GM18505 (cell line): Measurements from ENCODE around the gene PROX1.

ENCODE experiments used
- ATAC-seq: cut with Tn5 transposase; IDR thresholded peaks from one replicate; pipeline ENCODE4 v1.9.1; 2021; ENCODE audit not compliant: unreplicated experiment
- POLR2A ChIP-seq: IDR thresholded peaks from 4 replicates; pipeline ENCODE4 v1.6.1; 2011; ENCODE audit warnings: borderline replicate concordance; ENCODE audit not compliant: insufficient read depth, insufficient read length; ENCODE audit errors: extremely low read depth

Gene PROX1

DNA sequence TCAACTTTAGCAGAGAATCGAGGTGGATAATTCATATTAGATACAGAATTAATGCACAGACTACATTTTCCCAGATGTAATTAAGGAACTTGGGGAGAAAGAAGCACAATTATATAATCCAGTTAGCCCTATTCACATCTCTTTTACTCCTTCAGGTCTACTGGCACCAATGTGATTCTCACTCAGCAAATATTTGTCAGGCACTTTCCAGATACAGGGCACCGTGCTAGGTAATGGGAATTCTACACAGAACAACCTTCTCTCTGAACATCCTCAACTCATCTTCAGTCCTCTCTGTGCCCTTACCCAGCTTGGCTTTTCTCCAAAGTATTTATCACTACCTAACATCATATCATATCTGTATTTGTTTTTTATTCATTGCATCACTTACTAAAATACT is 15.6 kb upstream of the PROX1 start:
- no peak for ATAC-seq
- no peak for TF ChIP-seq POLR2A

DNA sequence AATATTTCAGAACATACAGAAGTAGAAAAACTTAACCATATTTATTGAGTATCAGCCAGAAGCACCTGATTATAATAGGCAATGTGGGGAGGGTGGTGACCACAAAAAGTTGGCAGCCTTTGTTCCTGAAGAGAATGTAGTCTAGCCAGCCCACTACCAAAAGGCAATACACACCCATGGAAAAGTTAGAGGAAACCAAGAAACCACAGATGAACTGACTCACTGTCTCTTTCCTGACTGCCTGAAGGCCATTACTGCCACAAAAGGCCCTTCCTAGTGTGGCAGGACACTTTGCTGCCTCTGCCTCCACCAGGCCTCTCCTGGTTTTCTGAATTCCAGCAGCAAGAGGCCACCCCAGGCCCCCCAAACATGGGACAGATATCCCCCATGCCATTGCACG is 14.6 kb upstream of the PROX1 start:
- TF ChIP-seq POLR2A = no peak
- ATAC-seq = no peak

- TF ChIP-seq POLR2A = no peak
- ATAC-seq = no peak
These were observed 10.9 kb upstream of the PROX1 start for GRCh38 chr1:213976665-213977485.

DNA sequence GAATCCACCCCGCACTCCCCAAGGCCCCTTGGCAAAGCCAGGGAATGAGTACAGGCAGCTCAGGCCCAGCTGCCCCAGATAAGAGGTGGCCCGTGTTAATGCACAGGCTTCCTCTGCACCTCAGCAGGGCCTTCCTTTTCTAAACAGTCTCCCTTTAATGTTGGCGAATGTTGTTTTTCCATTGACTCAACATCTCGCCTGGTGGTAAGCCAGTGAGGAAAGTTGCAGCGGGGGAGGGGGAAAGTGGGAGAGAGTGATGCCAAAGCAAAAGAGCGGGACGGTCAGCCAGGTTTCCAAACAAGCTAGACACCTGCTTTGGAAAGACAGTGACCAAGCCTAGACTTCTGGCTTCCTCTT is 10.3 kb upstream of the PROX1 start:
- no peak for ATAC-seq
- no peak for TF ChIP-seq POLR2A

GRCh38 chr1:213977909-213978308 is 9.9 kb upstream of the PROX1 start:
- ATAC-seq = no peak
- no peak for TF ChIP-seq POLR2A

DNA sequence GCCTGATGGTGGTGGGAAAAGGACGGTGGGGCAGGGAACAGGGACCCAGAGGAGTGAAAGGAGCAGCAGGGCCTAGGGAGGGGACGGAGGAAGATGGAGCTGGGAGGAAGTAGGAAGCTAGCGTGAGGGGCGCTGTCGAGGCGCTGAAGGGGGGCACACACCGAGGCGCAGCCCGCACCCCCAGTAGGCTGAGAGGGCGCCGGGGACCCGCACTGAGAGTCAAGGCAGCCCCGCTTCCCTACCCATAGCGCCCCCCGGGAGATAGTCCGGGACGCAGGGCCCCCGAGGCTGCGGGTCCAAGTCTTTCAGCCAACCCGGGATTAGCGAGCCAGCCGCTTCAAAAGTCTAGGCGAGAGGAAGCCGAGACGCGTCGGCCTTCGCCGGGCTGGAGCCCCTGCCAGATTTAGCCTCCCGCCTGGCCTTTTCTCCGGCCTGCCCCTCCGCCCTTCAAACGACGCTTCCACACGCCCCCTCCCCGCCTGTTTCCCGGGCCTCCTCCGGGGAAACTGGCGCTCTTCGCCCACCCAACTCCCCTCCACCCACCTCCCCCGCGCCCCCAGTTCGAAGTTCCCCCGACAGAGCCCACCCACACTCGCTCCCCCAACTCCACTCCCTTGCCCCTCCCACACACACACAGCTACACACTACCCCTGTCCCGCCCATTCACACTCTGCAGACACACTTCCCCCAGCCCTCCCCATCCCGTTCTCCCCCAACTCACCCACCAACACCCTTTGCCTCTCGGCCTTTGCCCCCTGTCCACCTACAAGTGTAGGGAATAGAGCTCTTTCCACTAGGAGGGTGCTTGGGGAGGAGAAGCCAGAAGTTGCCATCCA is 7.8 kb upstream of the PROX1 start:
- ATAC-seq = no peak
- no peak for TF ChIP-seq POLR2A

GRCh38 chr1:213980906-213981305 is 6.9 kb upstream of the PROX1 start:
- no peak for TF ChIP-seq POLR2A
- ATAC-seq = no peak

DNA sequence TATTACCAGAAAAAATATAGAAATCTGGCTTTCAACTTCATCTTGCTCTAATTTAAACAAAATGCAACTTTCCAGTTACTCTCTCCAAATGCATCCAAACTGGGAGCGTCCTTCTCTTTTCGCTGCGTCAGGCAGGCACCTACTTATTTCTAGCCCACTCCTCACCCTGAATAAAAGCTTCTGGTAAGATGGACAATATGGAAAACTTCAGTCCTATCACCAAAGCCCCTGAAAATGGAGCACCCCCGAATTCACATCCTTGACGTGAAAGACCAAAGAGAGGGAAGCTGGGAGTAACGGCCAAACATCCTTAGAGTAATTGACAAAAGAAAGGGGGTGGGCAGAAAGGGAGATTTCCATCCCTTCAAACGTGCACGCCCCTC is 5.5 kb upstream of the PROX1 start:
- no peak for ATAC-seq
- no peak for TF ChIP-seq POLR2A

DNA sequence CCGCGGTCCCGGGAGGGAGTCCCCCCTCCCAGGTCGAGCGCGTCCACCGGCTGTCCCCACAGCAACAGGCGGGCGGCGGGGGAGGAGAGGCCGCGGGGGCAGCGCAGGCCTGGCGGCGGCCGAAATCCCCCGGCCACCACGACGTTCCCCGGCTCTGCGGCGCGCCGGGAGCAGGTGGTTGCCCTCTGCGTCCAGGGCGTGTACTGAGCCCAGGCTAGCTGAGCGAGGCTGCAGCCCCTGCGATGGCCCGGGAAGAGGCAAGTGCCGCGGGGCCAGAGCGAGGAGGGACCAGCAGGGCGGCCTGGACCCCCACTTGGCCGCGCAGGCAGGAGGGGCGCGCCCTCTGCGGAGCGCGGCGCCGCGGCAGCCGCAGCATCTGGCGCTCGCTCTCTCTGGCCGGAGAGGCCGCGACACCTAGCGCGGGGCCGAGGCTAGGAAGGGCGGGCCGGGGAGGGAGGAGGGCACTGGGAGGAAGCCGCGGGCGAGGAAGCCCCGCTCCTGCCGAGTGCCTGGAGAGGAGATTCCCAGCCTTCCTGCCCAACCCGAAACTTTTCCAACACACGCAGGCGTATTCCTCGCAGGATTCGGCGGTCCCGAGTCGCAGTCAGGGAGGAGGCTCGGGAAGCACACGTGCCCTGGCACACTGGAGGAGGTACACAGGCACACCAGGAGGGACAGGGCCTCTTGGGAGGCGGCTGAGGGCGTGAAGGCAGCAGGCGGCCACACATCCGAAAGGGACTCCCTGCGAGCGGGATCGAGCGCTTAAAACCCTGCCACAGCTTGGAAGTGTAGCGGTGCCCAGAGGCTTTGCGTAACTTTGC is 4.9 kb upstream of the PROX1 start:
- TF ChIP-seq POLR2A = no peak

DNA sequence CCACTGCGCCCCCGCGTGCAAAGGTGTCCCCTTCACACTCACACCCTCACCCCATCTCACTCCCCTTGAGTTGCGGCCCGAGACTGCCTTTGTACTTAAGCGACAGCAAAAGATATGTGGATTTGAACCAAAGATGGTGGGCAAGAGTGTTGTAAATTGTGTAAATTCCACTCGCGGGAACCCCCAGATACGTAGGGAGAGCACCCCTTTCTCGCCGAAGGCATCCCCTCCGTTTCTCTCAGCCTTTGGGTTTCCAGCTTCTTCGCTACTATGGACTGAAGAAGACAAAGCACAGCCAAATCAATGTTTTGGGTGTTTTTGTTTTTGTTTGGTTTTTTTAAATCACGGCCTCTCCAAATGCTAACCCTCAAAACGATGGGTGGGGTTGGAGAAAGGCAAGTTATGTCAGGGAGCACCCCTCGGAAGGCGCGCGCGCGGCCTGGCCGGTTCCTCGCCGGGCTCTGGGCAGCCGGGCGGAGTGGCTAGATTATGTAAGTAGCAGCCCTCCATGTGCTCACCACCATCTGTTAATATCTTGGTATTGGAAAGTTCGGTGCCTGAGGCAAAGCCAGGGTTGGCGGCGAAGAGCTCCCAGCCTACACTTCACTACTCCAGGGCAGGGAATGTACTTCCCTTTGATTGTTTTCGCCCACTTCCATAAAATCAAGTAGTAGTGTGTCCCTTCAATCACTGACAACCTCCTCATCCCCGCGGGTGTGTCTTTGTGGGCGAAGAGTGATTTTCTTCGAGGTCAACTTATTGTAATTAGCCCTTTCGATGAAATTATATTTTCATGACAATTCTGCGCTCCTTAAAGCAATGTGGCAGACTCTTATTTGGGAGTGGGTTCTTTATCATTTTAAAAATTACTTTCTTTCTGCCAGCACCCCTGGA is 4.0 kb upstream of the PROX1 start:
- TF ChIP-seq POLR2A = no peak
- ATAC-seq = no peak

More for the DNA sequence above, 4.9 kb upstream of the PROX1 start:
- ATAC-seq = no peak

- TF ChIP-seq POLR2A = no peak
- ATAC-seq = no peak
These were observed 3.2 kb upstream of the PROX1 start for GRCh38 chr1:213984387-213985208.
